ENCODE measurements around the gene PRIM2.
"Not testable (repeated sequence)": the region's sequence is repeated elsewhere in the genome, so short reads cannot be mapped to it uniquely, and the experiment has no call there.

Gene PRIM2

DNA sequence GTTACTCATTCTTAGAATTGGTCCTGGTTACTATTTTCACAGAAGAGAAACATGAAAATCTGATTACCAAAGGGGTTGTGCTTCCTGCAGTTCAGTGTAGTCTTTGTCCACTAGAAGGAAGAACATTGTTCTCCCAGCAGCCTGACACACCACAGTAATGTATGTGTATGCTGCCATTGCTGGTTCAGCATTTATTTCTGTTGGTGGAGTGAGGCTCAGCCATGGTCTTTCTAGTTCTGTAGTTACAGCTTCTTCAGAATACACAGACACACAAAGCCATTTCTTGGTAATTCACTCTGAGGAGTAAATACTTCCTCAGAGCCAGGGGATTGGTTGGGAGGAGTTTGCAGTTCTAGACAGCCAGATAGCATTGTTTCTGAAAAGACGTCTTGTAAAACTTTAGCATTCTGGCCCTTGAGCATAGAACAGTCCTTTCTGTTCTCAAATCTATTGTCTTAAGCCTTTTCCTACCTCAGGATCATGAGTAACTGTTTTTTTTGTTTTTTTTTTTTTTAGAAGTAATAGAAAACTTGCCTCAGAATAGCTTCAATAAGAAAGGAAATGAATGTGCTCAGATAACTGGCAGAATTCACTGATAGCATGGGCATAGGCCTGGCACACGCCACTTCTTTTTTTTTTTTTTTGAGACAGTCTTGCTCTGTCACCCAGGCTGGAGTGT lies 128.5 kb downstream of the PRIM2 start:
- DNase-seq (ENCODE audit: low read depth), result not testable (repeated sequence)

DNA sequence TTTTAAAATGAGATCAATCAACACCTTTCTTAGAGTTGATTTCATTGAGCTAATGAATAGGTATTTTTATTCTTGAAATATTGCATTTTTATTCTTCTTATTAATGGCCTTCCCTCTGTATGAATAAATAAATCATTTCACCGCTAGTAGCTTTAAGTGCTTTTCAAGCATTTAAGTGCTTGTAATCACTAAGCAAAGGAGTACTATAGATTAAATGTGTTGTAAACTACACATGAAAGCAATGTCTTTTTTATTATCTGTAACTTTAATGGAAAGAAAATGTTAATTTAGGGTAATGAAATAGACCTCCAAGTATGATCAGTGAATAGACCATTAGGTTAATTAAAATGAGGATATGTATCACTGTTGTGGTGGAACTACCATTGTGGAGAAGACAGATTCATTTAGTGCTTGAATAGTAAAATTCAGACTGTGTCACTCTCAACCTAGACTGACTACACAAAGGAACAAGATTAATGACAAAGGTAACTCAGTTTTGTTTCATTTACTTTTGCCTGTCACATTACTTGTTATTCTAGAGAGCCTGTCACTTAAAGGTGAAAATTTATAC lies 132.2 kb downstream of the PRIM2 start:
- DNase-seq (ENCODE audit: low read depth), result not testable (repeated sequence)

DNA sequence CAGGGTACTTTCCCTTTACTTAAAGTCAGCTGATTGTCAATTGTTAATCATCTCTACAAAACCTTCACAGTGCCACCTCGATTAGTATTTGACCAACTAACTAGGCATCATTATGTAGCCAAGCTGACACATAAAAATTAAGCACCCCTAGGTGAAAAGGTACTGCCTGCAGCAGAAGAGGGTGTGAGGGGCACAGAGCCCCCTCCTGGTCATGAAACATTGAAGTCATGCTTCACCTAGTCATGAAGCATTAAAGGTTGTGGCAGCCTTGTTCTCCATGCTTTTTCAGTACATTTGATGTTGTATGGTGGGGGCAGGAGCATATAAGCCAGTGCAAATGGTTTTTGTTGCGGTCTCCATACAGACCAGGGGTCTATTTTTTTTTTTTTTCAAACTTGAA lies 142.4 kb downstream of the PRIM2 start:
- DNase-seq (ENCODE audit: low read depth), result not testable (repeated sequence)

DNA sequence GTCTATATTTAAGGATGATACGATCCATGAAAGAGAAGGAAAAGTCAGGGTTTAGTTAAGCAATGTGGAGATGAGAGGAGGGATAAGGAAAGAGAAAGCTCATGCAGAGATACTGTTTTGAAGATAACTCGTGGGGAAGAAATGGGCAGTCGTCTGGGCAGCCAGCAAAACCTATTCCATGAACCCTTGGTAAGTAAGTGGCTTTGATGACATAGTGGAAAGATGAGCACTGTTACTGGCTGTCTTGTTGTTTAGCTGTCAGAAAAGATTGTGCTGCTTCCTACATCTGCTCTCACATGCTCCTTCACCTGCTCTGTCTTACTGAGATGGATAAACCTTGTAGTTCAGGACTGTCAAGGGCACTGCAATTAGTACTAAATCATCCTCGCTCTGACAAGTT lies 143.6 kb downstream of the PRIM2 start:
- DNase-seq (ENCODE audit: low read depth), result not testable (repeated sequence)

DNA sequence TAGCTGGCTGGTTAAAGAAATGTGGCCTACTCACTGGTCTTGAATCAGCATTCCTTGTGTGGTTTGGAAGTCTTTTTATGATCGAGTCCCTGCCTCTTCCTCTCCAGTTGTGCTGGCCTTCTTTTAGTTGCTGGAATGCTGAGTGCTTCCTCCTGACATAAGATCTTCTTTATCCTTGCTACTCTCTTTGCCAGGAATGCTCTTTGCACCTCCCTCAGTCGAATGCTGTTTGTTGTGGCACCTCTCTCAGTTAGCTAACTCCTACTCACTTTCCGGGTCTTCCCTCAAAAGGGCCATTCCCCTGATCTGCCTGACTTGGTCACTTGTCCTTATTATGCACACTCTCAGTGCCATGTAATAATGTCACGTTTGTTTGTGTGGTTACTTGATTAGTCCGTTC lies 146.4 kb downstream of the PRIM2 start:
- not testable (repeated sequence) for DNase-seq (ENCODE audit: low read depth)

DNA sequence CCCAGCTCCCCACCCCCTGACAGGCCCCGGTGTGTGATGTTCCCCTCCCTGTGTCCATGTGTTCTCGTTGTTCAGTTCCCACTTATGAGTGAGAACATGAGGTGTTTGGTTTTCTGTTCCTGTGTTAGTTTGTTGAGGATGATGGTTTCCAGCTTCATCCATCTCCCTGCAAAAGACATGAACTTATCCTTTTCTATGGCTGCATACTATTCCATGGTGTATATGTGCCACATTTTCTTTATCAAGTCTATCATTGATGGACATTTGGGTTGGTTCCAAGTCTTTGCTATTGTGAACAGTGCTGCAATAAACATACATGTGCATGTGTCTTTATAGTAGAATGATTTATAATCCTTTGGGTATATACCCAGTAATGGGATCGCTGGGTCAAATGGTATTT lies 148.5 kb downstream of the PRIM2 start:
- DNase-seq (ENCODE audit: low read depth), result not testable (repeated sequence)

DNA sequence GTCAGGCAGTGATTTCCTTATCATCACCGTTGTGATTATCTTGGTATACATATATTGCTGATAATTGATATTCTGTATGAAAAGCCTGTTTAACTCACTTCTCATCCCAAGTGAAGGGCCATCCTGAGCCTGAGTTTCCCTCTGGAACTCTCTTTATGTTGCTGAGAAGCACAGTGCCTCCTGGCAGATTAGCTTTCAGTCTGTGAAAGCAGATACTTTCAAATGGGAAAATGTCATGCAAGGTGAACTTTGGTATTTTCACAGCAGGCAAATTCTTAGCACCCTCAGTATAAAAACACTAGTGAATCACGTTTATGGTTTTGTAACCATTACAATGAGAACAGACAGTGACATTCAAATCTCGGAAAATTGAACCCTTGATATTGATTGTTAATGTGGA lies 151.6 kb downstream of the PRIM2 start:
- DNase-seq (ENCODE audit: low read depth), result no peak

DNA sequence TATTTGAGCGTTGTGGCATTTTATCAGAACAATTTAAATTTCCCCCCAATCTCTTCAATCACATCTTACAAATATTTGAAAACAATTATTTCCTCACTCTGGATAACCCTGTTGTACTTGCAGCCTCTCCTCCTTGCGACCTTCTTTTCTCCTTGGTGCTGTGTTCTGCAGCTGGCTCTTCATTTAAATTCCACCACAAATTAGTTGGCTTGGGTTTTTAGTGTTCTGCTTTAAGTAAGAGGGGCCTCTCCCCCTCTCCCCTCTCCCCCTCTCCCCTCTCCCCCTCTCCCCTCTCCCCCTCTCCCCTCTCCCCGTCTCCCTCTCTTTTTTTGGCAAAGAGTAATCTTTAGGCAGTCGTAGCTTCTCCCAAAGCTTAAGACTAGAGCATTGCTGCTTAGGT lies 152.7 kb downstream of the PRIM2 start:
- not testable (repeated sequence) for DNase-seq (ENCODE audit: low read depth)

DNA sequence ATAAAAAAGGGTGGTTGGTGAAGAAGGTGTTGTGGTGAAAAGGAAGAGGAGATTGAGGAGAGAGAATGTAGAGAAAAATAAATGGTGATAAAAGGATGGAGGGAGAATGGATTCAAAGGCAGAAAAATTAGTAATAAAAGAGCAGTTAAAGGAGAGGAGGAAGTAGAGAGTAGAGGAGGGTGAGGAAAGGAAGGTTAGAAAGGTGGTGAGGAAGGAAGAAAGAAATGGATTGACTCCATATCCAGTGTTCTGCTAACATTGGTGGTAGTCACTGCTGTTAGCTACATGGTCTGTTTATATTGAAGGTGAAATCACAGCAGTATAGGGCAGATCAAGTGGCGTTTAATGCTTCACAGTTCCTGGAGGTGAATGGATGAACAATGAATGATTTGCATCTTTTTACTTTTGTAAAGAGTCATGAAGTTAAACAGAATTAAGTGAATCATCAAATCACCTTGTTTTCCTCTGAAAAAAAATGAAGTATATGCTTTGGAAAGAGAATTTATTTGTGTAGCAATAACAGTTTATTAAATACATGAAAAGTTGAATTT lies 154.0 kb downstream of the PRIM2 start:
- not testable (repeated sequence) for DNase-seq (ENCODE audit: low read depth)

DNA sequence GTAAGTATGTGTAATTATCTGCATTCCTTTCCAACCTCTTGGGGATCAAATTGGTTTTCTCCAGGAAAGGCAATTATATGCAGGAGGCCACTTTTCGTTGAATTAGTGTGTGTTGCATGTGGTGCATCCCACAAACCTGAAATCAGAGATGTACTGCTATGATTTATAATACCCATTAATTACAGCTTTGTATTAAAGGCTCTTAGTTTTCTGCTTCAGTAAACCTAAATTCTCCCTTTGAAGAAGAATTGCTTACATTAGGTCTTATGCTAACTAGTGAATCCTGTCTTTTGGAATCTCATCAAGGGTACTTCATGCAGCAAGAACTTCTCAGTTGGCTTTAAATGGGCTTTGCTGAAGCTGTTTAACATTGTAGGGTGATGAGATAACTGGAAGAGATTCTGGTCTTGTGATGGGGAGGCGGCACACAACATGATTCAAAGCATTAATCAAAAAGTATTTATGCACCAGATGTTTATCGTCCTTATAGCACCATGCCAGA lies 155.5 kb downstream of the PRIM2 start:
- DNase-seq (ENCODE audit: low read depth), result not testable (repeated sequence)

DNA sequence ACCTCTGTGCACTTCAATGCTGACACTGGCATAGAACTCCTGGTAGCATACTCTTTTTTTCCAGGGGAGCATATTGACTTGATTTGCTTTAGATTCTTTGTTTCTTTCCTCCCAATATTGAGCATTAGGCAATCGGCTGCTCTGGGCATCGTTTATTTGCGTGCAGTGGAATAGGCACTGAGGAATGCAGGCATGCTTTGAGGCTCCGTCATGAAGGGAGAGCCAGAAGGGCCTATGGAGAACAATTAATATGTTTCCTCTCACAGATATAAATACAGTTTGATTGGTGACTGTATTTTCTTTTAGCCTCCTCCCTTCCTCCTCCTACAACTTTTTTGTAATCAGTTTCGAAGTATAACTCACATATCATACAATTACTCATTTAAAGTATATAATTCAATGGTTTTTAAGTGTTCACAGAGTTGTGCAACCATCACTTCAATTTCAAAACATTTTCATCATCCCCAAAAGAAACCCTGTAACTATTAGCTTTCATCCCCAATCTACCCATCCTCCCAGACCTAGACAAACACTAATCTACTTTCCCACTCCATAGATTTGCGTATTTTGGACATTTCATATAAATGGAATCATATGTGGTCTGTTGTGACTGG lies 157.5 kb downstream of the PRIM2 start:
- DNase-seq (ENCODE audit: low read depth), result not testable (repeated sequence)

DNA sequence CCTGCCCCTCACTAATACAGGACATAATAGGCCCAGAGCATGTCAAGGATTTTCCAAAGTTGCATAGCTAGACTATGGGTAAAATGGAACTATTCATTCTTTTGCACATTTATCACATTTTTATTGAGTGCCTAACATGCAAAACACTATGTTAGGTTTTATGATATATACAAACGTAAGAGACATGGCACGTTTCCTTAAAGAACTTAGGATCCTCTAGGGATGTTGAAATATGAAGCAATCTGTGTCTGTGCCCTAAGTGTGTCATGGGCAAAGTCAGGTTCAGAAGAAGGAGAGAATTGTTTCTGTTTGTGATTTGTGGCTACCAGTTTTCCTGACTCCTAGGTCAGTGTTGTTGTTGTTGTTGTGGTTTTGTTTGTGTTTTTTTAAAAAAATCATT lies 158.2 kb downstream of the PRIM2 start:
- DNase-seq (ENCODE audit: low read depth), result not testable (repeated sequence)

DNA sequence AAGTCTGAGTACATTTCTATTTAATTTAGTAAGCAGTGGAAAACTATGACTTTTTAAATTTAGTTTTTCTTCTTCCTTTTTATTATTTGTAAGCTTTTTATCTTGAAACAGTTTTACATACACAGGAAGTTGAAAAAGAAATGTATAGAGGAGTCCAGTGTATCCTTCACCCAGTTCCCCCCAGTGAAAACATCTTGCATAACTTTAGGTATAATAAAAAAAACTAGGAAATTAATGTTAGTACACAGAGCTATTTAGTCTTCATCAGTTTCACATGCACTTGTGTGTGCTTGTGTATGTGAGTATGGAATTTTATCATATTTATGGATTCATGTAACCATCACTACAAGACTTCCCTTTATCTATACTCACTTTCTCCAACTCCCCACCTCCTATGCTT lies 162.8 kb downstream of the PRIM2 start:
- not testable (repeated sequence) for DNase-seq (ENCODE audit: low read depth)

DNA sequence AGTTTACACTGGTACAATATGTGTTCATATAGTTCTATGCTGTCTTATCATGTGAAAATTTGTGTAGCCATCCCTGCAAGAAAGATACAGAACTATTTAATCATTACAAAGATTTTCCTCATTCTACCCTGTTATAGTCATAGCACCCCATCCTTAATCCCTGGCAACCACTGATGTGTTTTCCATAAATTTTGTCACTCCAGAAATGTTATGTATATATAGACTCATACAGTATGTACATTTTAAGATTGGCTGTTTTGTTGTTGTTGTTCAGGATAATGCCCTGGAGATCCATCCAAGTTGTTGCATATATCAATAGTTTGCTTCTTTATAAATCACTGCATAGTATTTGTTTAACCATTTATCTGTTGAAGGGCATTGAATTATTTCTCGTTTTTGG lies 163.7 kb downstream of the PRIM2 start:
- DNase-seq (ENCODE audit: low read depth), result not testable (repeated sequence)

DNA sequence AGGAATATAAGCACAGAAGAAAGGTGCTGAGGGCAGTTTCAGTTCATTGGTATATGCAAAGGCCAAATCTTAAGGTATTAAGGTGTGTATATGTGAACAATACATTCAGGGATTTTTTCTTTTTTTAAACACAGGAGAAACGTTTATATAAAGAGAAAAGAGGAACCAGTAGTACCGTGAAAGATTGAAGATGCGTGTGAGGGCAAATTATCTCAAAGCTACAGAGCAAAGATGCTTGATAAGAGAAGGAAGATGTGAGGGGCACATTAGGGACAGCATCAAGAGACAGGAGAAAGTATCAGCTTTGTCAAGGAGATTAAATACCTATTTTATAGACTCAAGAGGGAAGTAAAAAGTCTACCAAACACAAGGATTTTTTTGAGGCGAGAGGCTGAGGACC lies 165.0 kb downstream of the PRIM2 start:
- not testable (repeated sequence) for DNase-seq (ENCODE audit: low read depth)

DNA sequence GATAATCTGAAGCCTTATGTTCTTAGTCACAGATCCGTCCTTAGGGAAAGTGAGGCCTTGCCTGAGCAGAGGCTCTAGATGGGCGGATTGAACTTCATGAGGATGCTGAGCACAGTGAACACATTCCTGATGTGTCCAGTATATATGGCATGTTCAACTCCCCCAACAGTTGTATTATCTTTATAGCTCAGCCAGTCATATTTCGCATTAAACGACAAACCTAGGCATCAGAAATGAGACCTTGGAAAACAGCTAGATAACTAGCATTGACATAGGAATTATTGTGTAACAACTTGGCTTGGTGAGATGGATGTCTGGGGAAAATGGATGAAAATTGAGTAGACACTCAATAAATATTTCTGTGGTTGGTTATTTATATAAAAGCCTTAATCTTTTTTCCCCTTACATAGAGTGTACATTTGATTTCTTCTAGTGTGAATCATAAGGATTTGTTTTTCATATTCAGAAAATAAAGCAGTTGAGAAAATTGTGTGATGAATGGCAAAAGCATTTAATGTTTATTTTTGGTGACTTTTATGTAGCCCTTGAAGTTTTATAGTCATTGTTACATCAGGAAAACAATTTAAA lies 169.2 kb downstream of the PRIM2 start:
- not testable (repeated sequence) for DNase-seq (ENCODE audit: low read depth)

DNA sequence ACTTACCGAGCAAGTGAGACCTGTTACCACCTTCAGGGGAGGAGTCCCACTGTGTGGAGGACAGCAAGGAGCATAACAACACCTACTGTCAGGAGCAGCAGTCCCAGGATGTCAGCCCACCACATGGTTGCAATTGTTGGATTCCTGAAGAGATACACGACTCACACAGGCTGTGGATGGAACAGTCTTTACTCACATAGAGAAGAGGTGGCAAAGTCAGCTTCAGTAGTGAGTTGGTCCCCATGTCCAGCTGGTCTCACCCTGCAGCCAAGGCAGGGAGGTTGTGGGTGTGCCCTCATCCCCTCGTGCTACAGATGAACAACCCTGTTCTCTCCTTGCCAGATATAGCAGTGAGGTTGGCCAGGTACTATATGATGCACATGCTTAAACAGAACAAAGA lies 171.1 kb downstream of the PRIM2 start:
- DNase-seq (ENCODE audit: low read depth), result not testable (repeated sequence)

DNA sequence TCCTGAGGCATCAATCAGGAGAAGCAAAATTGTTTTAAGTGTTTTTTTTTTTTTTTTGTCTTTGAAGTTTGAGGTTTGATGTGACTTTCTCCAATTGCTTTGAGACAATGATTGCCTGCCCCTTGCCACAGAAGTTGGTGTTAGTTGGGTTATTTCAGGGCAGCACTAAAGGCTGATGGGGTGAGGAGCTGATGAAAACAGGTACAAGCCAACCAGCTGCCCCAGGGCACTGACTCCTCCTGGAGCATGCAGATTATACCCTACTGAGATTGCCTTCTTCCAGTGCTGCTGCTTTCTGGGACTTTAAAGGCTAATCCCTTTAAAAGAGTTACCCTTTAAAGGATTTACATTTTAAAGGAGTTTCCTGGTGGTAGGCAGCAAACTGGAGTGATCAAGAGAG lies 172.5 kb downstream of the PRIM2 start:
- DNase-seq (ENCODE audit: low read depth), result not testable (repeated sequence)

DNA sequence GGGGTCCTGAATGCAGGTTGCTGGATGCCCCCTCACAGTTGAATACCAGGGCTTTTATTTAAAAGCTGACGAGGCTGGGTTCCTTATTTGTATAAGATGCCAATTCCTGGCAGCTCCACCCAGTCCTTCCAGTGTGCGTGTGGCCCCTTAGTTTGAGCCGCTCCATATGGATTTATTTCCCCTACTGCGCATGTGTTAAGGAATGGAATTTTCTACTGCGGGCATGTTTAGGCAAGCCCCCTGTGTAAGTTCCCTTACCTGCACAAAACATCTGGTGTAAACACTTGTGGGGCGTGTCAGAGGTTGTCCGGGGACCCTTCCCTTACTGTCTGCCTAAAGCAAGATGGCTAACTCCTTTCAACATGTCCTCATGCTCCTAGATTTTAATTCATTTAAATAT lies 174.4 kb downstream of the PRIM2 start:
- DNase-seq (ENCODE audit: low read depth), result not testable (repeated sequence)

DNA sequence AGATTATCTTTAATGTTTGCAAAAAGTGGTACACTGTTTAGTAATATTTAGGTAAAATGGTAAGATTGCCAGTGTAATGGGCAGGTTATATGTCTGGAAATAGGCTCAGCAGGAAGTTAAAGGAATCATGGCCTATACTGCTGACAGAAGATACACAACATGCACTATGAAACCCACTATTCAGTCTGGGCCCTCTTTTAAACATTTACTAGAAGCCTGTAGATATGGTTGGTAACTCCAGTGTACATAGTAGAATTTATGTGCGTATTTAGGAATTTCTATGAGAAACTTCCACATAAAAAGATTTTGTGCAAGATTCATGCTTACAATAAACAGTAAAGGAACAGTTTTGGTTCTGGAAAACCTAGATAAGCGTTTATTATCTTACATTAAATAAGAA lies 178.8 kb downstream of the PRIM2 start:
- not testable (repeated sequence) for DNase-seq (ENCODE audit: low read depth)

DNA sequence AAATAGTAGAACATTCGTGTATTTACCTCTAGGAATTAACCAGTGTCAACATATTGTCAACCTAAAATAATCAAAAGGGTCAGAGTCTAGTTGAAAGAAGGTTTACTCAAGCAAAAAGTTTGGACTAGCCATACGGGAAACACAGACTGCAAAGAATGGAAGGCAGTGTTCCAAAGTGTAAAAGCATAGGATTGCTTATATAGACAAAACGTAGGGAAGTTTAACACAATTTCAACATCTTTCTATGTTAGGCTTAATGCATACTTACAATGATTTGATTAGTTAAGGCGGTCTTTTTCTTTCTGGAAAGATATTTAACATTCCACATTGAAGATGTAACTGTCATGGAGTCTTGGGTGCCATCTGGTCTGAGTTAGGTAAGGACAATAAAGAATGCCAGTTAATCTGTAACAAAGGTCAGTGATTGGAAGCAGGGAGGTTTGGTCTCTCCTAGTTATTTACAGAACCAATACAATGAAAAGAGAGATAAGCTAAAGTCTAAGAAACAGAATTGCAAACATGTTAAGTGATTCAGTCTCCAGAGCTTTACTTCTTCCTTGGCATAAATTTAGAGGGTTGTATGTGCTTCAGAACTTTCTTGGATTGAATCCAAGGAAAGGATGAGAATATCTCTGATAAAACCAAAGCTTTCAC lies 183.1 kb downstream of the PRIM2 start:
- not testable (repeated sequence) for DNase-seq (ENCODE audit: low read depth)

DNA sequence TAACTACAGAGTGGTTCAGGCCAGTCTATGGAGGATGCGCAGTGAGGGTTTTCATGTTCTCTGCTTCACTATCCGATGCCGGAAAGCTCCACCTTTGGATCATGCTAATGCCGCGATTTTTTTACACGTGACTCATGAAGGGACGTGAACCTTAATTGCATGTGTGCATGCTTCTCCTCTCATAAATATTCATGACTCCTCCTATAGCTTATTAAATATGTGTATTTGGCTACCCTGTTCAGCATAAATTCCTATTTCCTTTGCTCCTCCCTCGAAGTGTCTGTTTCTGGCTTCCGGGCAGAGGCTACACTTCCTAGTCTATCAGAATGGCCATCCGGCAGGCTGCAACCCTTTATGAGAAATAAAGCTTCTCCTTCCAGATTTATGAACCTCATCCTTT lies 185.0 kb downstream of the PRIM2 start:
- DNase-seq (ENCODE audit: low read depth), result not testable (repeated sequence)

All from HS-27A (cell line).